ENCODE measurements around the gene RASEF.

The RASEF gene

DNA sequence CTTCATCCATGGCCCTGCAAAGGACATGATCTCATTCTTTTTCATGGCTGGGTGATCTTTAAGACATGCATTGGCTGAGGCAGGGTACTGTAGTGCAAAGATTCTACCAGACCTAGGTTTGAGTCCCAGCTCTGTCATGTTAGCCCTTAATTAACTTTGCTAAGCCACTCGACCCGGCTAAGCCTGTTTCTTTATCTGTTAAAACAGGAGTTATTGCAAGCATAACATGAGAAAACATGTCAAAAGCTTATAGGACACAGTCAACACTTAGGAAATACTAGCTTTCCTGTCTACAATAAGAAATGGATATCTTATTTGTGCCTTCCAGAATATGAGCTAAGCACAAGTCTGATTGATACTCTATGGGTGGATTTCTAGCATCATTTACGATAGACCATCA, 92.6 kb downstream of the RASEF start:
- no peak overlapping the region for H3K4me3 ChIP-seq (ENCODE audit: low read depth, low read length)
- TF ChIP-seq, protein P1, sequence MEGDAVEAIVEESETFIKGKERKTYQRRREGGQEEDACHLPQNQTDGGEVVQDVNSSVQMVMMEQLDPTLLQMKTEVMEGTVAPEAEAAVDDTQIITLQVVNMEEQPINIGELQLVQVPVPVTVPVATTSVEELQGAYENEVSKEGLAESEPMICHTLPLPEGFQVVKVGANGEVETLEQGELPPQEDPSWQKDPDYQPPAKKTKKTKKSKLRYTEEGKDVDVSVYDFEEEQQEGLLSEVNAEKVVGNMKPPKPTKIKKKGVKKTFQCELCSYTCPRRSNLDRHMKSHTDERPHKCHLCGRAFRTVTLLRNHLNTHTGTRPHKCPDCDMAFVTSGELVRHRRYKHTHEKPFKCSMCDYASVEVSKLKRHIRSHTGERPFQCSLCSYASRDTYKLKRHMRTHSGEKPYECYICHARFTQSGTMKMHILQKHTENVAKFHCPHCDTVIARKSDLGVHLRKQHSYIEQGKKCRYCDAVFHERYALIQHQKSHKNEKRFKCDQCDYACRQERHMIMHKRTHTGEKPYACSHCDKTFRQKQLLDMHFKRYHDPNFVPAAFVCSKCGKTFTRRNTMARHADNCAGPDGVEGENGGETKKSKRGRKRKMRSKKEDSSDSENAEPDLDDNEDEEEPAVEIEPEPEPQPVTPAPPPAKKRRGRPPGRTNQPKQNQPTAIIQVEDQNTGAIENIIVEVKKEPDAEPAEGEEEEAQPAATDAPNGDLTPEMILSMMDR (IDR thresholded peaks at IDR 0.05; ENCODE audit: low read depth, low read length) = no peak

DNA sequence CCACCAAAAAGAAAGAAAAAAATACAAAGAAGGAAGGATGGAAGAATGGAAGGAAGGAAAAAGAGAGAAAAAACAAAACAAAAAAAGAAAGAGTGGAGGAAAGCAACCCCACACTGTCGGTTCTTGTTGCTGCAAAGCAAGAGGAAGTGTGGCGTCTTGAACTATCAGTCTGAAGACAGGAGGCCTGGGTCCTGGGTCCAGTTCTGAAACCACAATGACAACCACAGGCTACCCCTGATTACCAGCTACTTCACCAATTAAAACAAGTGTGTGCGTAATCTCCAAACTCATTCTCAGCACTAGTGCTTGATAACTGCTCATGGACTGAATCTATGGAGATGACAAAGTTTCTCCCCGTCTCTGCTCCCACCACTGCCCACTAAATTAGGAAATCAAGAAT, 93.7 kb downstream of the RASEF start:
- H3K4me3 ChIP-seq (ENCODE audit: low read depth, low read length) = no peak overlapping the region
- TF ChIP-seq, protein P1 (IDR thresholded peaks at IDR 0.05; ENCODE audit: low read depth, low read length) = no peak

DNA sequence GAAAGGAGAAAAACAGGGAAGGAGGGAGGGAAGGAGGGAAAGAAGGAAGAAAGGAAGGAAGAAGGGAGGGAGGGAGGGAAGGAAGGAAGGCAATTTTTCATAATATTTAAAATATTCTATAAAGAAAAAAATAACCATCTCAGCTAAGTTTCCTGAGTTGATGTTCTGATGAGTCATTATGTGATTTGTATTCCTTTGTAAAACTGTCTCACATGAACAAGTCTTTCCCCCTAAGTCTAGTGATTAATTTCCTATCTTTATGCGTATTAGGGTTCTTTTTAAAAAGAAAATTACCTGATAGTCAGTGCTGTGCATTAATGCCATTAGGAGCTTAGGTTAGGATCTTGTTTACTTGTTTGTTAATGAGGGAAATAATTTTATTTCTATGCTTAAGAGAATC, 94.1 kb downstream of the RASEF start:
- H3K4me3 ChIP-seq (ENCODE audit: low read depth, low read length) = no peak overlapping the region

DNA sequence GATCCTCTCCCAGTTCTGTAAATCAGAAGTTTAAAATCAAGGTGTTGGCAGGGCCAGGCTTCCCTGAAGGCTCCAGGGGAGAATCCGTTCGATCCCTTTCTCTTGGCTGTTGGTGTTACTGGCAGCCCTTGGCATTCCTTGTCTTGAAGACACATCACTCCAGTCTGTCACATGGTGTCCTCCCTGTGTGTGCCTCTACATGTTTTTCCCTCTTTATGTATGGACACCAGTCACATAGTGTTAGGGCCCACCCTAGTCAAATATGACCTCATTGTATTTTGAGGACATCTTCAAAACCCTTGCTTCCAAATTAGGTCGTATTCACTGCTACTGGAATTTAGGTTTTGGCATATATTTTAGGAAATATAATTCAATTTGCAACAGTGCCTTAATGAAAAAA, 94.6 kb downstream of the RASEF start:
- no peak overlapping the region for H3K4me3 ChIP-seq (ENCODE audit: low read depth, low read length)
- TF ChIP-seq, protein P1 (IDR thresholded peaks at IDR 0.05; ENCODE audit: low read depth, low read length) = no peak

More for the DNA sequence above, 94.1 kb downstream of the RASEF start:
- TF ChIP-seq, protein P1 (IDR thresholded peaks at IDR 0.05; ENCODE audit: low read depth, low read length) = no peak

DNA sequence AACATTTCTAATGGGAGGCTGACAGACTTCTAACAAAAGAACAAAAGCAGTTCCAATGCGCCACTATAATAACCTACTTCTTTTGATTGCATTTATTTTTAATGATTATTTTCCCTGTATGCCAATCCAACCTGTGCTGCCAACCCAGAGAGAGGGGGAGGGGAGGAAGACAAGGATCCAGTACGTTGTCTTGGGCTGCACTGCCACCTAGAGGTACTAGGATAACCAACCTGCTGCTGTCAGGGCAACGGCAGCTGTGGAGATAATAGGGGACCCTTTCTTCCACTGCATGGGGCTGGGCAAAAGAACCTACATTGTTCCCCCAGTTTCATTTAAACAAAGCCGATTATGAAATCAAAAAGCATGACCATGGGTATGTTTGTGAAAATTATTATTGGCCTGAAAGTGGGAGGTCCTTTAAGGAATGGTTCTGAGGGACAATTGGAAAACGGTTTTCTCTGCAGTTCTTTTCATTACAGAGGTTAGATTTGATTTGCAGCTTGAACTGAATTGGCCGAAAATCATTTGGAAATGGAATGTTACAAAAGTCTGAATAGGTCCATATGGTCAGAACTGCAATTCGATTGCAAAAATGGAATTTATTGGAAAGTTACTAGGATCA, 101.3 kb downstream of the RASEF start:
- no peak overlapping the region for H3K4me3 ChIP-seq (ENCODE audit: low read depth, low read length)
- TF ChIP-seq, protein P1 (IDR thresholded peaks at IDR 0.05; ENCODE audit: low read depth, low read length) = peak; percentile 79

DNA sequence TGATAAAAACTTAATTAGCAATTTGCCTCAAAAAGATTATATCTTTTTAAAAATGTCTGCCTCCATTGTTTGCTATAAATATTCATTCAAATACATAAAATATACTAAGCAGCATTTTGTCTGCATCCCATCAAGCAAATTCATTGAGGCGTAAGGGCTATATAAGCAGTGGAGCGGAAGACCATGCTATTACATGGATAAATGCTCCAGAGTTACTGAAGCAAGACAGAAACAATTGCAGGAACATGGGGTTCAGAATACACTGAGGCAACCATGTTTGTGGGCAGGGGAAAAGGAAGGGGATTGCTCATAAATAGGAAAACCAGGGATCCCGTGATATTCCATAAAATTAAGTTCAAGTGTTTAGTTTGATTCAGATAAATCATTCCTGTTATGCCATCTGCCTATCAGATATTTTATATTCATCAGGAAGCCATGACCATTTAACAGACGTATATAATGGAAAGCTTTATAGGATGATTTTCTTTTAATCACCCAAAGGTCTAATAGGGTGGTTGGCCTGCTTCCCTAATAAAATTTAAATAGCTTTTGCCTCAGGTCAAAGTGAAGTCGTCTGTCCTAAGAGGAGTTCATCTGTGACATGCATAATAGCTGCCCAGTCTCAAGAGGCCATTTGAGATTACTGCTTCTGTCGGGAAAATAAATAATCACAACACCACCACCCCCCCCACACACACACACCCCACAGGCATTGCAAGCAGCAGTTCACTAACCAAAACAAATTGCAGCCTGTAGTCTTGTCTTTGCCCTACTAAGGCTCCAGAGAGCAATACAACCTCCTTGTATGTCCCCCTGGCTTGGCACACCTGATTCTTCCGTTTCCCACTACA, 105.2 kb downstream of the RASEF start:
- H3K4me3 ChIP-seq (ENCODE audit: low read depth, low read length) = no peak overlapping the region
- TF ChIP-seq, protein P1 (IDR thresholded peaks at IDR 0.05; ENCODE audit: low read depth, low read length) = no peak

DNA sequence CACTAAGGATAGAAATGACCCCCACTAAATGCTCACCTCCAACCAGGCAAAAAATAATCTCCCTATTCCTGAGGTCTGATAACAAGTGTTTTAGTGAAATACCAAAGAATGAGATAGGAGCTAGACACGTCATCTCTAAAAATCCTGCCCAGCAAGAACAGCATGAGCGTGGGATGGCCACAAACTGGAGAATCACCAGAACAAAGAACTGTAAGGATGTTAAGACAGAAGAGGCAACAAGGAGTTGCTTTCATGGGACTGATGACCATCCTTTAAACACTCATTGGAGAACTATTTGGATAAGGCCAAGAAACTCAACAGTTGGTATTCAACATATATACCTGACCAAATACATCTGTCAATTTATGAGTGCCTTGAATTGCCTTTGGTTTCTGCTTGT, 113.7 kb downstream of the RASEF start:
- no peak overlapping the region for H3K4me3 ChIP-seq (ENCODE audit: low read depth, low read length)
- TF ChIP-seq, protein P1 (IDR thresholded peaks at IDR 0.05; ENCODE audit: low read depth, low read length) = no peak

Data from WI38 (cell line).